HEK293 (cell line): ENCODE measurements around the gene MYRFL.

Experiments used
- CTCF ChIA-PET: fragments of 350-600 bp; formaldehyde crosslinking; extraction: SDS; loops from one replicate; lab custom pipeline; 2021; ENCODE audit warnings: antibody characterized with exemption; lab: Yijun Ruan, JAX
- POLR2A ChIA-PET: fragments of 300-600 bp; formaldehyde crosslinking; extraction: SDS; loops from one replicate; lab custom pipeline; 2020; ENCODE audit warnings: antibody characterized with exemption, inconsistent platforms; lab: Yijun Ruan, JAX
- H3K27ac ChIP-seq: fragments of 200-500 bp; sonication (Bioruptor generic); 2 replicates; pipeline ENCODE4 v1.5.1; 2014; ENCODE audit warnings: low read depth, low read length, control low read depth, inconsistent platforms; ENCODE audit errors: extremely low read depth
- H3K36me3 ChIP-seq, 2 experiments: fragments of 200-500 bp in 1 of 2; sonication (Bioruptor generic) in 1 of 2; 1 replicate in 1 of 2; 2 replicates in 1 of 2; pipeline ENCODE4 v1.5.1; 2014 to 2017; ENCODE audit warnings: inconsistent platforms in 2 of 2, low read length in 2 of 2; ENCODE audit not compliant: control insufficient read depth in 2 of 2, insufficient read depth in 1 of 2
- H3K4me1 ChIP-seq: fragments of 200-500 bp; sonication (Bioruptor generic); 2 replicates; pipeline ENCODE4 v1.5.1; 2014; ENCODE audit warnings: mild to moderate bottlenecking, low read length, inconsistent platforms; ENCODE audit not compliant: control insufficient read depth, insufficient read depth
- H3K4me3 ChIP-seq: 2 replicates; pipeline ENCODE4 v1.5.1; 2011; ENCODE audit warnings: low read depth, mild to moderate bottlenecking, control low read depth, low read length, moderate library complexity
- H3K9me3 ChIP-seq: fragments of 200-500 bp; sonication (Bioruptor generic); 2 replicates; pipeline ENCODE4 v1.5.1; 2014; ENCODE audit warnings: low read depth, low read length, inconsistent platforms; ENCODE audit not compliant: control insufficient read depth, insufficient read depth
- FEZF1 ChIP-seq: fragments of 450-650 bp; formaldehyde crosslinking; IDR thresholded peaks from 2 replicates; pipeline ENCODE4 v1.5.1; 2016; ENCODE audit warnings: missing biosample characterization, missing genetic modification characterization
- GFI1B ChIP-seq: fragments of 450-650 bp; formaldehyde crosslinking; IDR thresholded peaks from 2 replicates; pipeline ENCODE4 v1.5.1; 2016; ENCODE audit warnings: missing biosample characterization, missing genetic modification characterization
- GLIS1 ChIP-seq: fragments of 450-650 bp; formaldehyde crosslinking; IDR thresholded peaks from 2 replicates; pipeline ENCODE4 v1.5.1; 2016; ENCODE audit warnings: missing biosample characterization, missing genetic modification characterization
- GLIS2 ChIP-seq: fragments of 450-650 bp; formaldehyde crosslinking; IDR thresholded peaks from 2 replicates; pipeline ENCODE4 v1.5.1; 2016; ENCODE audit warnings: missing biosample characterization, missing genetic modification characterization
- HOXC10 ChIP-seq: sonication (generic); formaldehyde crosslinking; IDR thresholded peaks from 2 replicates; pipeline ENCODE4 v1.8.1; 2023; ENCODE audit warnings: mild to moderate bottlenecking, missing genetic modification reagents
- KLF16 ChIP-seq: fragments of 450-650 bp; formaldehyde crosslinking; IDR thresholded peaks from 2 replicates; pipeline ENCODE4 v1.5.1; 2017; ENCODE audit warnings: missing biosample characterization, missing genetic modification characterization
- KLF9 ChIP-seq: fragments of 450-650 bp; formaldehyde crosslinking; IDR thresholded peaks from 2 replicates; pipeline ENCODE4 v1.5.1; 2016; ENCODE audit warnings: missing biosample characterization, missing genetic modification characterization, low read depth
- MZF1 ChIP-seq: fragments of 450-650 bp; formaldehyde crosslinking; IDR thresholded peaks from 2 replicates; pipeline ENCODE4 v1.5.1; 2017; ENCODE audit warnings: missing biosample characterization, missing genetic modification characterization, borderline replicate concordance
- SP3 ChIP-seq: fragments of 450-650 bp; formaldehyde crosslinking; IDR thresholded peaks from 2 replicates; pipeline ENCODE4 v1.5.1; 2016; ENCODE audit warnings: missing biosample characterization, missing genetic modification characterization
- ZIC2 ChIP-seq: fragments of 450-650 bp; formaldehyde crosslinking; IDR thresholded peaks from 2 replicates; pipeline ENCODE4 v1.5.1; 2016; ENCODE audit warnings: missing biosample characterization, missing genetic modification characterization
- ZNF114 ChIP-seq: fragments of 450-650 bp; formaldehyde crosslinking; IDR thresholded peaks from 2 replicates; pipeline ENCODE4 v1.5.0; 2017; ENCODE audit warnings: missing biosample characterization, missing genetic modification characterization
- ZNF121 ChIP-seq: fragments of 450-650 bp; formaldehyde crosslinking; IDR thresholded peaks from 2 replicates; pipeline ENCODE4 v1.5.1; 2016; ENCODE audit warnings: missing biosample characterization, missing genetic modification characterization
- ZNF175 ChIP-seq: fragments of 450-650 bp; formaldehyde crosslinking; IDR thresholded peaks from 2 replicates; pipeline ENCODE4 v1.5.1; 2016; ENCODE audit warnings: missing biosample characterization, missing genetic modification characterization
- ZNF202 ChIP-seq: fragments of 450-650 bp; formaldehyde crosslinking; IDR thresholded peaks from 2 replicates; pipeline ENCODE4 v1.5.1; 2016; ENCODE audit warnings: missing biosample characterization, missing genetic modification characterization, borderline replicate concordance
- ZNF23 ChIP-seq: fragments of 450-650 bp; formaldehyde crosslinking; IDR thresholded peaks from 2 replicates; pipeline ENCODE4 v1.5.1; 2016; ENCODE audit warnings: missing biosample characterization, missing genetic modification characterization, borderline replicate concordance
- ZNF391 ChIP-seq: fragments of 450-650 bp; formaldehyde crosslinking; IDR thresholded peaks from 2 replicates; pipeline ENCODE4 v1.5.1; 2016; ENCODE audit warnings: low read depth, missing biosample characterization, missing genetic modification characterization, borderline replicate concordance
- ZNF624 ChIP-seq: fragments of 450-650 bp; formaldehyde crosslinking; IDR thresholded peaks from 2 replicates; pipeline ENCODE4 v1.5.1; 2017; ENCODE audit warnings: missing biosample characterization, missing genetic modification characterization
- ZNF843 ChIP-seq: fragments of 450-650 bp; formaldehyde crosslinking; IDR thresholded peaks from 2 replicates; pipeline ENCODE4 v1.5.1; 2016; ENCODE audit warnings: missing biosample characterization, missing genetic modification characterization
- TF ChIP-seq, protein P1 (sequence below): fragments of 450-650 bp; formaldehyde crosslinking; IDR thresholded peaks from 2 replicates; pipeline ENCODE4 v1.5.1; 2016; ENCODE audit warnings: missing biosample characterization, missing genetic modification characterization
- TF ChIP-seq, protein P2 (sequence below): fragments of 450-650 bp; formaldehyde crosslinking; IDR thresholded peaks from 2 replicates; pipeline ENCODE4 v1.5.1; 2016; ENCODE audit warnings: missing biosample characterization, missing genetic modification characterization
- TF ChIP-seq, protein P3 (sequence below): fragments of 450-650 bp; formaldehyde crosslinking; IDR thresholded peaks from 2 replicates; pipeline ENCODE4 v1.5.1; 2016; ENCODE audit warnings: missing biosample characterization, missing genetic modification characterization
- TF ChIP-seq, protein P4 (sequence below): fragments of 450-650 bp; formaldehyde crosslinking; IDR thresholded peaks from 2 replicates; pipeline ENCODE4 v1.5.1; 2016; ENCODE audit warnings: missing biosample characterization, missing genetic modification characterization

The MYRFL gene

DNA sequence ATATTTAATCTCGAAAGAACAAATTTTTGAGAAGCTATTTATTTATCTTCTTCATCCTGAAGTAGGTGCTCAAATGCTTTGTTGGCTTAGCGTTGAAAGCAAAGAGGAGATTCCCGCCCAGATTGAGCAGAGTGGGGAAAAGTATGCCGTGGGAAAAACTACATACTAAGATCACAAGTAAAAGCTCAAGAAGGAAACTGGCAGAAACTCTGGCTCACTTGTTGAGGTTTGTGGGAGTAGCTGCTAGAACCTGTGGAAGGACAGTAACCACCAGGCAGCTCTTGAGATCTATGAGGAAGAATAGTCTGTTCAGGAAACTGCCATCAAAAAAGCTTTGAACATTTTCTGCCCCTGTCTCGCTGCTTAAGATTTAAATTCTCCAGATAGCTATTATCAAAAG lies 3.9 kb downstream of the MYRFL start:
- ChIA-PET CTCF (interaction anchor here (0.6 to 1.2 kb wide), 3 partner anchors 50 to 1387 kb away, joined by 3 to 6 read pairs (median 4); no protein-coding TSS in a partner anchor), POLR2A (interaction anchor here (0.5 kb wide), 1 partner anchor 1714 kb away, joined by 3 read pairs; no protein-coding TSS in a partner anchor)
- TF ChIP-seq KLF16 (tag by site-specific recombination) (no peak), ZNF23 (tag by site-specific recombination) (no peak), ZIC2 (tag by site-specific recombination) (no peak), GLIS2 (tag by site-specific recombination) (no peak), ZNF624 (tag by site-specific recombination) (no peak), SP3 (no peak), GFI1B (tag by site-specific recombination) (no peak), ZNF202 (tag by site-specific recombination) (no peak), KLF9 (no peak), ZNF175 (tag by site-specific recombination) (no peak), GLIS1 (no peak), HOXC10 (CRISPR knock-in tag) (no peak), ZNF391 (tag by site-specific recombination) (no peak)
- TF ChIP-seq, protein P1, sequence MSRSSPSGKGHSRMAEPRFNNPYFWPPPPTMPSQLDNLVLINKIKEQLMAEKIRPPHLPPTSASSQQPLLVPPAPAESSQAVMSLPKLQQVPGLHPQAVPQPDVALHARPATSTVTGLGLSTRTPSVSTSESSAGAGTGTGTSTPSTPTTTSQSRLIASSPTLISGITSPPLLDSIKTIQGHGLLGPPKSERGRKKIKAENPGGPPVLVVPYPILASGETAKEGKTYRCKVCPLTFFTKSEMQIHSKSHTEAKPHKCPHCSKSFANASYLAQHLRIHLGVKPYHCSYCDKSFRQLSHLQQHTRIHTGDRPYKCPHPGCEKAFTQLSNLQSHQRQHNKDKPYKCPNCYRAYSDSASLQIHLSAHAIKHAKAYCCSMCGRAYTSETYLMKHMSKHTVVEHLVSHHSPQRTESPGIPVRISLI (tag by site-specific recombination), result no peak
- TF ChIP-seq, protein P2, sequence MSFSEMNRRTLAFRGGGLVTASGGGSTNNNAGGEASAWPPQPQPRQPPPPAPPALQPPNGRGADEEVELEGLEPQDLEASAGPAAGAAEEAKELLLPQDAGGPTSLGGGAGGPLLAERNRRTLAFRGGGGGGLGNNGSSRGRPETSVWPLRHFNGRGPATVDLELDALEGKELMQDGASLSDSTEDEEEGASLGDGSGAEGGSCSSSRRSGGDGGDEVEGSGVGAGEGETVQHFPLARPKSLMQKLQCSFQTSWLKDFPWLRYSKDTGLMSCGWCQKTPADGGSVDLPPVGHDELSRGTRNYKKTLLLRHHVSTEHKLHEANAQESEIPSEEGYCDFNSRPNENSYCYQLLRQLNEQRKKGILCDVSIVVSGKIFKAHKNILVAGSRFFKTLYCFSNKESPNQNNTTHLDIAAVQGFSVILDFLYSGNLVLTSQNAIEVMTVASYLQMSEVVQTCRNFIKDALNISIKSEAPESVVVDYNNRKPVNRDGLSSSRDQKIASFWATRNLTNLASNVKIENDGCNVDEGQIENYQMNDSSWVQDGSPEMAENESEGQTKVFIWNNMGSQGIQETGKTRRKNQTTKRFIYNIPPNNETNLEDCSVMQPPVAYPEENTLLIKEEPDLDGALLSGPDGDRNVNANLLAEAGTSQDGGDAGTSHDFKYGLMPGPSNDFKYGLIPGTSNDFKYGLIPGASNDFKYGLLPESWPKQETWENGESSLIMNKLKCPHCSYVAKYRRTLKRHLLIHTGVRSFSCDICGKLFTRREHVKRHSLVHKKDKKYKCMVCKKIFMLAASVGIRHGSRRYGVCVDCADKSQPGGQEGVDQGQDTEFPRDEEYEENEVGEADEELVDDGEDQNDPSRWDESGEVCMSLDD, result no peak
- TF ChIP-seq, protein P3, sequence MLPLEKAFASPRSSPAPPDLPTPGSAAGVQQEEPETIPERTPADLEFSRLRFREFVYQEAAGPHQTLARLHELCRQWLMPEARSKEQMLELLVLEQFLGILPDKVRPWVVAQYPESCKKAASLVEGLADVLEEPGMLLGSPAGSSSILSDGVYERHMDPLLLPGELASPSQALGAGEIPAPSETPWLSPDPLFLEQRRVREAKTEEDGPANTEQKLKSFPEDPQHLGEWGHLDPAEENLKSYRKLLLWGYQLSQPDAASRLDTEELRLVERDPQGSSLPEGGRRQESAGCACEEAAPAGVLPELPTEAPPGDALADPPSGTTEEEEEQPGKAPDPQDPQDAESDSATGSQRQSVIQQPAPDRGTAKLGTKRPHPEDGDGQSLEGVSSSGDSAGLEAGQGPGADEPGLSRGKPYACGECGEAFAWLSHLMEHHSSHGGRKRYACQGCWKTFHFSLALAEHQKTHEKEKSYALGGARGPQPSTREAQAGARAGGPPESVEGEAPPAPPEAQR (tag by site-specific recombination), result no peak

DNA sequence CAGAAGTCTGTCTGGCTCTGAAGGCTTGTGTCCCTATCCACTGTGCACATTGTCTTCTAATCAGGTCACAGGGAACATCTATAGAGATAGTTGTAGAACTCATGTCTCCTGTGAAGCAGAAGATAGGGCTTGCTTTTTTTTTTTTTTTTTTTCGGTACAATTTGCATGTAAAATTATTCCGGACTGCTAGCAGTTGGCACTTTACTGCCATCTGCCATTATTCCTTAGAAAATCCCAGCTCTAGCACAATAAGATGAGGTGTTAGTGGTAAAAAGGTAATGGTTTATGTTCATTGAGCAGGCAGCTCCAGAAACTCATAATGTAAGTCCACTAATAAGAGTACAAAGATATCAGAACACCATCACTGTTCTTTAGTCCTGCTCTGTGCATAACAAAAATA lies 8.7 kb downstream of the MYRFL start:
- TF ChIP-seq MZF1 (tag by site-specific recombination), result no peak
- no peak for TF ChIP-seq ZNF114
- TF ChIP-seq, protein P4, sequence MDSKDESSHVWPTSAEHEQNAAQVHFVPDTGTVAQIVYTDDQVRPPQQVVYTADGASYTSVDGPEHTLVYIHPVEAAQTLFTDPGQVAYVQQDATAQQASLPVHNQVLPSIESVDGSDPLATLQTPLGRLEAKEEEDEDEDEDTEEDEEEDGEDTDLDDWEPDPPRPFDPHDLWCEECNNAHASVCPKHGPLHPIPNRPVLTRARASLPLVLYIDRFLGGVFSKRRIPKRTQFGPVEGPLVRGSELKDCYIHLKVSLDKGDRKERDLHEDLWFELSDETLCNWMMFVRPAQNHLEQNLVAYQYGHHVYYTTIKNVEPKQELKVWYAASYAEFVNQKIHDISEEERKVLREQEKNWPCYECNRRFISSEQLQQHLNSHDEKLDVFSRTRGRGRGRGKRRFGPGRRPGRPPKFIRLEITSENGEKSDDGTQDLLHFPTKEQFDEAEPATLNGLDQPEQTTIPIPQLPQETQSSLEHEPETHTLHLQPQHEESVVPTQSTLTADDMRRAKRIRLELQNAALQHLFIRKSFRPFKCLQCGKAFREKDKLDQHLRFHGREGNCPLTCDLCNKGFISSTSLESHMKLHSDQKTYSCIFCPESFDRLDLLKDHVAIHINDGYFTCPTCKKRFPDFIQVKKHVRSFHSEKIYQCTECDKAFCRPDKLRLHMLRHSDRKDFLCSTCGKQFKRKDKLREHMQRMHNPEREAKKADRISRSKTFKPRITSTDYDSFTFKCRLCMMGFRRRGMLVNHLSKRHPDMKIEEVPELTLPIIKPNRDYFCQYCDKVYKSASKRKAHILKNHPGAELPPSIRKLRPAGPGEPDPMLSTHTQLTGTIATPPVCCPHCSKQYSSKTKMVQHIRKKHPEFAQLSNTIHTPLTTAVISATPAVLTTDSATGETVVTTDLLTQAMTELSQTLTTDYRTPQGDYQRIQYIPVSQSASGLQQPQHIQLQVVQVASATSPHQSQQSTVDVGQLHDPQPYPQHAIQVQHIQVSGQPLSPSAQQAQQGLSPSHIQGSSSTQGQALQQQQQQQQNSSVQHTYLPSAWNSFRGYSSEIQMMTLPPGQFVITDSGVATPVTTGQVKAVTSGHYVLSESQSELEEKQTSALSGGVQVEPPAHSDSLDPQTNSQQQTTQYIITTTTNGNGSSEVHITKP (tag by site-specific recombination), result no peak
- no peak for TF ChIP-seq FEZF1
- TF ChIP-seq ZNF121, result no peak
- TF ChIP-seq ZNF843 (tag by site-specific recombination), result no peak
- CTCF ChIA-PET, result interaction anchor here (0.6 kb wide), 1 partner anchor 1369 kb away, joined by 3 read pairs; no protein-coding TSS in a partner anchor
- POLR2A ChIA-PET, result no interaction called here
- H3K27ac ChIP-seq, result no peak overlapping the region
- no peak overlapping the region for H3K4me3 ChIP-seq
- no peaks in the 10 kb centered on the region for H3K36me3 ChIP-seq
- no peaks in the 10 kb centered on the region for H3K9me3 ChIP-seq
- H3K4me1 ChIP-seq, result no peaks in the 10 kb centered on the region

More for the DNA sequence above, 3.9 kb downstream of the MYRFL start:
- H3K9me3 ChIP-seq, result no peaks in the 10 kb centered on the region
- no peak overlapping the region for H3K4me3 ChIP-seq
- no peak overlapping the region for H3K27ac ChIP-seq
- H3K4me1 ChIP-seq, result no peaks in the 10 kb centered on the region
- no peaks in the 10 kb centered on the region for H3K36me3 ChIP-seq
